GM23248 (cell line): ENCODE measurements around the gene KCP.

Experiments used
- EZH2 ChIP-seq: fragments of 200-600 bp; sonication (generic); IDR thresholded peaks from 2 replicates; pipeline ENCODE4 v1.6.1; 2018; ENCODE audit warnings: antibody characterized with exemption, mild to moderate bottlenecking; ENCODE audit not compliant: insufficient read depth, poor library complexity, severe bottlenecking
- EZH2phosphoT487 ChIP-seq: fragments of 200-600 bp; sonication (generic); IDR thresholded peaks from 2 replicates; pipeline ENCODE4 v1.6.1; 2018; ENCODE audit warnings: antibody characterized with exemption, moderate library complexity, mild to moderate bottlenecking, low read depth; ENCODE audit not compliant: insufficient read depth

DNA sequence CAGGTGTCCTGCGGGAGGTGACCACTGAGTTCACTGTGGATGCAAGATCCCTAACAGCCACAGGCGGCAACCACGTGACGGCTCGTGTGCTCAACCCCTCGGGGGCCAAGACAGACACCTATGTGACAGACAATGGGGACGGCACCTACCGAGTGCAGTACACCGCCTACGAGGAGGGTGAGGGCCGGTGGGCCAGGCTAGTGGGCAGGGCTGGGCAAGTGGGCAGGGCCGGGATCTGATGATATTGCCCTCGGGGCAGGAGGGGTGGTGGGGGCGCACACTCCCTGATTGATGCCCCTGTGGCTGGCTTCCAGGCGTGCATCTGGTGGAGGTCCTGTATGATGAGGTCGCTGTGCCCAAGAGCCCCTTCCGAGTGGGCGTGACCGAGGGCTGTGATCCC is 64.5 kb downstream of the KCP start:
- no peak for TF ChIP-seq EZH2phosphoT487
- no peak for TF ChIP-seq EZH2
